Gastrocnemius medialis (tissue), 4 donors: ENCODE data around the gene FYN.

ENCODE experiments used
- POLR2A ChIP-seq, 2 donors: fragments of 450-650 bp; IDR thresholded peaks; one replicate each; pipeline ENCODE4 v1.6.1; 2017; ENCODE audit warnings: antibody characterized with exemption in 2 of 2, mild to moderate bottlenecking in 2 of 2, moderate library complexity in 2 of 2
- TF ChIP-seq, protein P1 (sequence below), 5 experiments: fragments of 450-650 bp in 3 of 5; fragments of 200-600 bp in 2 of 5; sonication (generic) in 2 of 5; IDR thresholded peaks in 4 of 5; conservative IDR thresholded peaks in 1 of 5; 1 replicate in 4 of 5; 2 replicates in 1 of 5; pipeline ENCODE4 v1.5.1; 2016 to 2019; ENCODE audit warnings: antibody characterized with exemption in 5 of 5, mild to moderate bottlenecking in 3 of 5, moderate library complexity in 3 of 5

DNA sequence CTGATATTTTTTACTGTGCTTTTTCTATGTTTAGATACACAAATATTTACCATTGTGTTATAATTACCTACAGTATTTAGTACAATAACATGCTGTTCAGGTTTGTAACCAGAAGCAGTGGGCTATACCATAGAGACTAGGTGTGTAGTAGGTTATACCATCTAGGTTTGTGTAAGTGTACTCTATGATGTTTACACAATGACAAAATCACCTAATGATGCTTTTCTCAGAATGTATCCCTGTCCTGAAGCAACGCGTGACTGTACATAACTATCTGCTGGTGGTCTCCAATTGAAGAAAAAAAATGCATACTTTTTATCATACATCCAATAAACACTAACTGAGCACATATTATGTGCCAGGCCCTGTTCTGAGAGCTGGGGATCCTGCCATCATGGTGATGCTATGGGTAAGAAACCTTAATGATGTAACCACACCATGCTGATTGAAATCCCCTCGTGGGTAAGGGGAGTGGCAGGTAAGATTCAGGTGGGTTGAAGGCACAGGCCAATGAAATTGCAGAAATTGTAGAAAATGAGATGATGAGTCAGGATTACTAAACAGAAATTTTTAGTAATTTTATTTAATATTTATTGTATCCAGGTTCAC lies 76.8 kb downstream of the FYN start:
- TF ChIP-seq, protein P1, sequence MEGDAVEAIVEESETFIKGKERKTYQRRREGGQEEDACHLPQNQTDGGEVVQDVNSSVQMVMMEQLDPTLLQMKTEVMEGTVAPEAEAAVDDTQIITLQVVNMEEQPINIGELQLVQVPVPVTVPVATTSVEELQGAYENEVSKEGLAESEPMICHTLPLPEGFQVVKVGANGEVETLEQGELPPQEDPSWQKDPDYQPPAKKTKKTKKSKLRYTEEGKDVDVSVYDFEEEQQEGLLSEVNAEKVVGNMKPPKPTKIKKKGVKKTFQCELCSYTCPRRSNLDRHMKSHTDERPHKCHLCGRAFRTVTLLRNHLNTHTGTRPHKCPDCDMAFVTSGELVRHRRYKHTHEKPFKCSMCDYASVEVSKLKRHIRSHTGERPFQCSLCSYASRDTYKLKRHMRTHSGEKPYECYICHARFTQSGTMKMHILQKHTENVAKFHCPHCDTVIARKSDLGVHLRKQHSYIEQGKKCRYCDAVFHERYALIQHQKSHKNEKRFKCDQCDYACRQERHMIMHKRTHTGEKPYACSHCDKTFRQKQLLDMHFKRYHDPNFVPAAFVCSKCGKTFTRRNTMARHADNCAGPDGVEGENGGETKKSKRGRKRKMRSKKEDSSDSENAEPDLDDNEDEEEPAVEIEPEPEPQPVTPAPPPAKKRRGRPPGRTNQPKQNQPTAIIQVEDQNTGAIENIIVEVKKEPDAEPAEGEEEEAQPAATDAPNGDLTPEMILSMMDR (IDR thresholded peaks at IDR 0.05 in 4 of 5, conservative IDR thresholded peaks at IDR 0.05 in 1 of 5): no peak
- no peak for TF ChIP-seq POLR2A (IDR thresholded peaks at IDR 0.05)
